ENCODE data around the gene ESRRA. TPM values are rescaled to one million over a fixed set of nuclear protein-coding genes. Genes with fewer than 3 reads are reported as not detected.

ESRRA gene
- total and polyA plus RNA-seq, 9 of the 15 experiments (the other 6 are each of a cell fraction or from before 2014, with no cell fraction given): 0.27 to 89.7 (median 23.7) TPM

DNA sequence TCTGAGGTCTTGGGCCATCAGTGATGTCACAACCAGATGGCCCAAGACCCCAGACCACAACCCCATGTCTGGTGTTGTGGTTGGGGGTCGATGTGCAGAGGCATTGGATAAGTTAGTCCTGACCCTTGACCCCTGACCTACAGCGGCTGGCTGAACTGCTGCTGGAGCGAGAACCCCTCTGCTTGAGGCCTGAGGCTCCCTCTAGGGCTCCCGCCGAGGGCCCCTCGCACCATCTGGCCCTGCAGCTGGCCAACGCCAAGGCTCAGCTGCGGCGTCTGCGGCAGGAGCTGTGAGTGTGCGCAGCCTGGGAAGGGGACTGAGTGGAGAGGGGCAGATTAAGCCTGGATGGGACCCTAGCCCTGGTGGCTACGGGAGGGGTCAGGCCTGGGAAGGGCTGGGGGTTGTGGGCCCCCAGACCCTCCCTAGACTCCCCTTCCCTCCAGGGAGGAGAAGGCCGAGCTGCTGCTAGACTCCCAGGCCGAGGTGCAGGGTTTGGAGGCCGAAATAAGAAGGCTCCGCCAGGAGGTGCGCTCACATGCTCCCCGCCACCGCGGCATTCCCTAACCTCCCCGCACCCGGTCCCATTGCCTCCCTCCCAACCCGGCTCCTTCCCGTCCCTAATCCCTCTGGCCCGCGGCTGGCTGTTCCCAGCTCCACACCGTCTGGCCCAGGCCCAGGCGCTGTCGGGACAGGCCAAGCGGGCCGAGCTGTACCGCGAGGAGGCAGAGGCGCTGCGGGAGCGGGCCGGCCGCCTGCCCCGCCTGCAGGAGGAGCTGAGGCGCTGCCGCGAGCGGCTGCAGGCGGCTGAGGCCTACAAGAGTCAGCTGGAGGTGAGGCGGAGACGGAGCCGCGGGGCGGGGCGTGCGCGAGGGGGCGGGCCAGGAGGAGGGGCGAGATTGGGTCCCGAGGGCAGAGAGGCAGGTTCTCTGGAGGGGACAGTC is 36.8 kb downstream of the ESRRA start (continued):
- TF ChIP-seq, protein P1, sequence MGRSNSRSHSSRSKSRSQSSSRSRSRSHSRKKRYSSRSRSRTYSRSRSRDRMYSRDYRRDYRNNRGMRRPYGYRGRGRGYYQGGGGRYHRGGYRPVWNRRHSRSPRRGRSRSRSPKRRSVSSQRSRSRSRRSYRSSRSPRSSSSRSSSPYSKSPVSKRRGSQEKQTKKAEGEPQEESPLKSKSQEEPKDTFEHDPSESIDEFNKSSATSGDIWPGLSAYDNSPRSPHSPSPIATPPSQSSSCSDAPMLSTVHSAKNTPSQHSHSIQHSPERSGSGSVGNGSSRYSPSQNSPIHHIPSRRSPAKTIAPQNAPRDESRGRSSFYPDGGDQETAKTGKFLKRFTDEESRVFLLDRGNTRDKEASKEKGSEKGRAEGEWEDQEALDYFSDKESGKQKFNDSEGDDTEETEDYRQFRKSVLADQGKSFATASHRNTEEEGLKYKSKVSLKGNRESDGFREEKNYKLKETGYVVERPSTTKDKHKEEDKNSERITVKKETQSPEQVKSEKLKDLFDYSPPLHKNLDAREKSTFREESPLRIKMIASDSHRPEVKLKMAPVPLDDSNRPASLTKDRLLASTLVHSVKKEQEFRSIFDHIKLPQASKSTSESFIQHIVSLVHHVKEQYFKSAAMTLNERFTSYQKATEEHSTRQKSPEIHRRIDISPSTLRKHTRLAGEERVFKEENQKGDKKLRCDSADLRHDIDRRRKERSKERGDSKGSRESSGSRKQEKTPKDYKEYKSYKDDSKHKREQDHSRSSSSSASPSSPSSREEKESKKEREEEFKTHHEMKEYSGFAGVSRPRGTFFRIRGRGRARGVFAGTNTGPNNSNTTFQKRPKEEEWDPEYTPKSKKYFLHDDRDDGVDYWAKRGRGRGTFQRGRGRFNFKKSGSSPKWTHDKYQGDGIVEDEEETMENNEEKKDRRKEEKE (IDR thresholded peaks at IDR 0.05; ENCODE audit: borderline replicate concordance in 1 of 2, control insufficient read depth in 1 of 2, low read depth in 2 of 2, low read length in 1 of 2): no peak
- TF ChIP-seq ELF4 (CRISPR knock-in tag; IDR thresholded peaks at IDR 0.05): no peak
- no peak for TF ChIP-seq HSF4 (CRISPR knock-in tag; IDR thresholded peaks at IDR 0.05; ENCODE audit: borderline replicate concordance)
- 0 out of 2 replicates have a peak, but pooled peaks have one; percentile 34 for TF ChIP-seq BCOR (IDR thresholded peaks at IDR 0.05)
- no peak for TF ChIP-seq NR4A1 (CRISPR knock-in tag; IDR thresholded peaks at IDR 0.05)
- TF ChIP-seq NR4A1 (tag; IDR thresholded peaks at IDR 0.05): no peak
- no peak for TF ChIP-seq CBX3 (IDR thresholded peaks at IDR 0.05; ENCODE audit: borderline replicate concordance in 1 of 2, low read length in 2 of 2)
- TF ChIP-seq, protein P2, sequence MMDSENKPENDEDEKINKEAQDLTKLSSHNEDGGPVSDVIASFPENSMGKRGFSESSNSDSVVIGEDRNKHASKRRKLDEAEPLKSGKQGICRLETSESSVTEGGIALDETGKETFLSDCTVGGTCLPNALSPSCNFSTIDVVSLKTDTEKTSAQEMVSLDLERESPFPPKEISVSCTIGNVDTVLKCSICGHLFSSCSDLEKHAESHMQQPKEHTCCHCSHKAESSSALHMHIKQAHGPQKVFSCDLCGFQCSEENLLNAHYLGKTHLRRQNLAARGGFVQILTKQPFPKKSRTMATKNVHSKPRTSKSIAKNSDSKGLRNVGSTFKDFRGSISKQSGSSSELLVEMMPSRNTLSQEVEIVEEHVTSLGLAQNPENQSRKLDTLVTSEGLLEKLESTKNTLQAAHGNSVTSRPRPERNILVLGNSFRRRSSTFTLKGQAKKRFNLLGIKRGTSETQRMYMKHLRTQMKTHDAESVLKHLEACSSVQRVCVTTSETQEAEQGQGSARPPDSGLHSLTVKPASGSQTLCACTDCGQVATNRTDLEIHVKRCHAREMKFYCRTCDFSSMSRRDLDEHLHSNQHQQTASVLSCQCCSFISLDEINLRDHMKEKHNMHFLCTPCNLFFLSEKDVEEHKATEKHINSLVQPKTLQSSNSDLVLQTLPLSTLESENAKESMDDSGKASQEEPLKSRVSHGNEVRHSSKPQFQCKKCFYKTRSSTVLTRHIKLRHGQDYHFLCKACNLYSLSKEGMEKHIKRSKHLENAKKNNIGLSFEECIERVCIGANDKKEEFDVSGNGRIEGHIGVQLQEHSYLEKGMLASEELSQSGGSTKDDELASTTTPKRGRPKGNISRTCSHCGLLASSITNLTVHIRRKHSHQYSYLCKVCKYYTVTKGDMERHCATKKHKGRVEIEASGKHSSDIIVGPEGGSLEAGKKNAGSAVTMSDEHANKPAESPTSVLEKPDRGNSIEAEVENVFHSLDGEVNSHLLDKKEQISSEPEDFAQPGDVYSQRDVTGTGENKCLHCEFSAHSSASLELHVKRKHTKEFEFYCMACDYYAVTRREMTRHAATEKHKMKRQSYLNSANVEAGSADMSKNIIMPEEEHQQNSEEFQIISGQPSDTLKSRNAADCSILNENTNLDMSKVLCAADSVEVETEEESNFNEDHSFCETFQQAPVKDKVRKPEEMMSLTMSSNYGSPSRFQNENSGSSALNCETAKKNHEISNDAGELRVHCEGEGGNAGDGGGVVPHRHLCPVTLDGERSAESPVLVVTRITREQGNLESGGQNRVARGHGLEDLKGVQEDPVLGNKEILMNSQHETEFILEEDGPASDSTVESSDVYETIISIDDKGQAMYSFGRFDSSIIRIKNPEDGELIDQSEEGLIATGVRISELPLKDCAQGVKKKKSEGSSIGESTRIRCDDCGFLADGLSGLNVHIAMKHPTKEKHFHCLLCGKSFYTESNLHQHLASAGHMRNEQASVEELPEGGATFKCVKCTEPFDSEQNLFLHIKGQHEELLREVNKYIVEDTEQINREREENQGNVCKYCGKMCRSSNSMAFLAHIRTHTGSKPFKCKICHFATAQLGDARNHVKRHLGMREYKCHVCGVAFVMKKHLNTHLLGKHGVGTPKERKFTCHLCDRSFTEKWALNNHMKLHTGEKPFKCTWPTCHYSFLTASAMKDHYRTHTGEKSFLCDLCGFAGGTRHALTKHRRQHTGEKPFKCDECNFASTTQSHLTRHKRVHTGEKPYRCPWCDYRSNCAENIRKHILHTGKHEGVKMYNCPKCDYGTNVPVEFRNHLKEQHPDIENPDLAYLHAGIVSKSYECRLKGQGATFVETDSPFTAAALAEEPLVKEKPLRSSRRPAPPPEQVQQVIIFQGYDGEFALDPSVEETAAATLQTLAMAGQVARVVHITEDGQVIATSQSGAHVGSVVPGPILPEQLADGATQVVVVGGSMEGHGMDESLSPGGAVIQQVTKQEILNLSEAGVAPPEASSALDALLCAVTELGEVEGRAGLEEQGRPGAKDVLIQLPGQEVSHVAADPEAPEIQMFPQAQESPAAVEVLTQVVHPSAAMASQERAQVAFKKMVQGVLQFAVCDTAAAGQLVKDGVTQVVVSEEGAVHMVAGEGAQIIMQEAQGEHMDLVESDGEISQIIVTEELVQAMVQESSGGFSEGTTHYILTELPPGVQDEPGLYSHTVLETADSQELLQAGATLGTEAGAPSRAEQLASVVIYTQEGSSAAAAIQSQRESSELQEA (IDR thresholded peaks at IDR 0.05; ENCODE audit: low read depth): no peak
- TF ChIP-seq CBX2 (IDR thresholded peaks at IDR 0.05; ENCODE audit: insufficient read depth, low read length, poor library complexity, severe bottlenecking): no peak
- TF ChIP-seq, protein P3, sequence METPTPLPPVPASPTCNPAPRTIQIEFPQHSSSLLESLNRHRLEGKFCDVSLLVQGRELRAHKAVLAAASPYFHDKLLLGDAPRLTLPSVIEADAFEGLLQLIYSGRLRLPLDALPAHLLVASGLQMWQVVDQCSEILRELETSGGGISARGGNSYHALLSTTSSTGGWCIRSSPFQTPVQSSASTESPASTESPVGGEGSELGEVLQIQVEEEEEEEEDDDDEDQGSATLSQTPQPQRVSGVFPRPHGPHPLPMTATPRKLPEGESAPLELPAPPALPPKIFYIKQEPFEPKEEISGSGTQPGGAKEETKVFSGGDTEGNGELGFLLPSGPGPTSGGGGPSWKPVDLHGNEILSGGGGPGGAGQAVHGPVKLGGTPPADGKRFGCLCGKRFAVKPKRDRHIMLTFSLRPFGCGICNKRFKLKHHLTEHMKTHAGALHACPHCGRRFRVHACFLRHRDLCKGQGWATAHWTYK (CRISPR knock-in tag; IDR thresholded peaks at IDR 0.05): peak; percentile 85
- no peak for TF ChIP-seq FOXJ3 (CRISPR knock-in tag; IDR thresholded peaks at IDR 0.05)
